Stimulated activated CD4-positive, alpha-beta T cell treated with anti-CD3 and anti-CD28 coated beads, Interleukin-2, amount 100 ng/mL, for 24 hours (primary cell): ENCODE data around the gene SPON2.

Source experiments
- DNase-seq, 2 donors: peaks; one replicate each; pipeline ENCODE4 v3.0.0-alpha.2; 2020

SPON2 gene

GRCh38 chr4:1208266-1208961, 36.0 kb upstream of the SPON2 start:
- DNase-seq: no peak

GRCh38 chr4:1207603-1208265, 35.4 kb upstream of the SPON2 start:
- no peak for DNase-seq

GRCh38 chr4:1207157-1207470, 34.7 kb upstream of the SPON2 start:
- DNase-seq: no peak

- DNase-seq: no peak
These were observed 34.1 kb upstream of the SPON2 start for GRCh38 chr4:1206299-1207156.

GRCh38 chr4:1205586-1206298, 33.4 kb upstream of the SPON2 start:
- DNase-seq: no peak

- DNase-seq: no peak
These were observed 32.6 kb upstream of the SPON2 start for GRCh38 chr4:1204828-1205585.

- DNase-seq: no peak
These were observed 32.0 kb upstream of the SPON2 start for GRCh38 chr4:1204286-1204827.

GRCh38 chr4:1203026-1203616, 30.7 kb upstream of the SPON2 start:
- DNase-seq: no peak

- no peak for DNase-seq
These were observed 30.2 kb upstream of the SPON2 start for GRCh38 chr4:1202526-1203011.

- peak; percentile 74 to 76 for DNase-seq
These were observed 29.6 kb upstream of the SPON2 start for GRCh38 chr4:1201851-1202525.

GRCh38 chr4:1200425-1201035, 28.1 kb upstream of the SPON2 start:
- no peak for DNase-seq

- DNase-seq: peak in 1 of 2 donors; percentile 14
These were observed 27.4 kb upstream of the SPON2 start for GRCh38 chr4:1199556-1200331.

- no peak for DNase-seq
These were observed 25.9 kb upstream of the SPON2 start for GRCh38 chr4:1198098-1198844.

GRCh38 chr4:1196421-1197183, 24.2 kb upstream of the SPON2 start:
- no peak for DNase-seq

- no peak for DNase-seq
These were observed 23.6 kb upstream of the SPON2 start for GRCh38 chr4:1195891-1196401.

GRCh38 chr4:1195109-1195671, 22.8 kb upstream of the SPON2 start:
- DNase-seq: no peak
